ENCODE results near the gene DDX60.

DNA sequence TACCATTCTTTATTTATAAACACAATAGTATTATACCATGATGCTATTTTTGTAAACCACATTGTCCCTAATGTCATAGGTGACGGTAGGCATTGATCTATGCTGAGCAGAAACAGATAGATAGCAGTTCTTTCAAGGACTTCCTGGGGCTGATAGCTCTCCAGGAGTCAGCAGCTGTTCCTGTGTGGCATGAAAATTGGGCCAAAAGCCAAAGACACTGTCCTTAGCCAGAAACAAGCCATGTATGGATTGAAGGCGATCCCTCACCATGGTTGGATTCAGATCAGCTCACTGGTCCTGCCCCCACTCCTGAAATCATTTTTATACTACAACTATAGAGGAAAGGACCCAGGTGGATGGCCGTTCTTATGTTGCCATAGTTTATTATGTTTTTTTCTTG is 53.6 kb downstream of the DDX60 start:
- TF ChIP-seq, protein P1, sequence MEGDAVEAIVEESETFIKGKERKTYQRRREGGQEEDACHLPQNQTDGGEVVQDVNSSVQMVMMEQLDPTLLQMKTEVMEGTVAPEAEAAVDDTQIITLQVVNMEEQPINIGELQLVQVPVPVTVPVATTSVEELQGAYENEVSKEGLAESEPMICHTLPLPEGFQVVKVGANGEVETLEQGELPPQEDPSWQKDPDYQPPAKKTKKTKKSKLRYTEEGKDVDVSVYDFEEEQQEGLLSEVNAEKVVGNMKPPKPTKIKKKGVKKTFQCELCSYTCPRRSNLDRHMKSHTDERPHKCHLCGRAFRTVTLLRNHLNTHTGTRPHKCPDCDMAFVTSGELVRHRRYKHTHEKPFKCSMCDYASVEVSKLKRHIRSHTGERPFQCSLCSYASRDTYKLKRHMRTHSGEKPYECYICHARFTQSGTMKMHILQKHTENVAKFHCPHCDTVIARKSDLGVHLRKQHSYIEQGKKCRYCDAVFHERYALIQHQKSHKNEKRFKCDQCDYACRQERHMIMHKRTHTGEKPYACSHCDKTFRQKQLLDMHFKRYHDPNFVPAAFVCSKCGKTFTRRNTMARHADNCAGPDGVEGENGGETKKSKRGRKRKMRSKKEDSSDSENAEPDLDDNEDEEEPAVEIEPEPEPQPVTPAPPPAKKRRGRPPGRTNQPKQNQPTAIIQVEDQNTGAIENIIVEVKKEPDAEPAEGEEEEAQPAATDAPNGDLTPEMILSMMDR (IDR thresholded peaks at IDR 0.05; ENCODE audit: extremely low read depth in 1 of 2, insufficient read depth in 1 of 2, low read depth in 1 of 2, low read length in 2 of 2) = no peak
- TF ChIP-seq FOS (IDR thresholded peaks at IDR 0.05; ENCODE audit: borderline replicate concordance, insufficient read depth, low read length) (no peak), POLR2A (IDR thresholded peaks at IDR 0.05; ENCODE audit: low read depth, low read length) (no peak), POLR2AphosphoS5 (IDR thresholded peaks at IDR 0.05; ENCODE audit: insufficient read depth, low read depth, low read length) (no peak), JUN (IDR thresholded peaks at IDR 0.05; ENCODE audit: borderline replicate concordance, insufficient read depth, insufficient read length, low read depth) (no peak), EZH2 (IDR thresholded peaks at IDR 0.05; ENCODE audit: borderline replicate concordance, low read depth, low read length, severe bottlenecking) (no peak)

Measured in endothelial cell of umbilical vein (primary cell).